Upper lobe of left lung (tissue), 6 donors: Measurements from ENCODE around the gene CYP3A4. TPM values are rescaled to one million over a fixed set of nuclear protein-coding genes. Genes with fewer than 3 reads are reported as not detected.

Experiments
- ATAC-seq, 2 donors: fragments of 200-7000 bp; cut with Tn5 transposase; one replicate each; pipeline ENCODE4 v1.9.1; 2022; ENCODE audit warnings: mild to moderate bottlenecking in 2 of 2, moderate library complexity in 2 of 2; ENCODE audit not compliant: low FRiP score in 2 of 2
- DNase-seq, 2 donors: peaks; one replicate each; pipeline ENCODE4 v3.0.0-alpha.2; 2019 to 2020
- H3K27ac ChIP-seq, 4 donors: fragments of 200-600 bp; sonication (generic); one replicate each; pipeline ENCODE4 v1.5.1; 2016 to 2019
- H3K27me3 ChIP-seq, 4 donors: fragments of 200-600 bp; sonication (generic); one replicate each; pipeline ENCODE4 v1.5.1; 2017 to 2019
- H3K36me3 ChIP-seq, 4 donors: fragments of 200-600 bp; sonication (generic); one replicate each; pipeline ENCODE4 v1.5.1; 2016 to 2019
- H3K4me1 ChIP-seq, 4 donors: fragments of 200-600 bp; sonication (generic); one replicate each; pipeline ENCODE4 v1.5.1; 2018 to 2019
- H3K4me3 ChIP-seq, 4 donors: fragments of 200-600 bp; sonication (generic); one replicate each; pipeline ENCODE4 v1.5.1; 2017 to 2019; ENCODE audit warnings: mild to moderate bottlenecking in 2 of 4, moderate library complexity in 1 of 4
- H3K9me3 ChIP-seq, 4 donors: fragments of 200-600 bp; sonication (generic); one replicate each; pipeline ENCODE4 v1.5.1; 2018 to 2019
- EP300 ChIP-seq, 4 donors: sonication (generic); formaldehyde crosslinking; IDR thresholded peaks; one replicate each; pipeline ENCODE4 v1.5.1; 2017; ENCODE audit warnings: antibody characterized with exemption in 4 of 4, control low read depth in 2 of 4
- POLR2A ChIP-seq, 4 donors: fragments of 450-650 bp; IDR thresholded peaks; one replicate each; pipeline ENCODE4 v1.5.1; 2016 to 2017; ENCODE audit warnings: antibody characterized with exemption in 4 of 4, mild to moderate bottlenecking in 2 of 4
- POLR2AphosphoS5 ChIP-seq, 2 donors: sonication (generic); formaldehyde crosslinking; IDR thresholded peaks; one replicate each; pipeline ENCODE4 v1.5.1; 2017; ENCODE audit warnings: antibody characterized with exemption in 2 of 2
- WGBS, 2 donors: methylation state at CpG; one replicate each; pipeline ENCODE4 v1.1.5; 2017 to 2018; 5-methylcytosine and 5-hydroxymethylcytosine counted together
- total RNA-seq, 6 donors: library from RNA; depleted of rRNA in 4 of 6; stranded (reverse); fragments of >200 nt in 4 of 6; gene quantifications; one replicate each; pipeline versions ENCODE4 v1.1.0 to v1.2.1, GENCODE V29; 2016 to 2021
- TF ChIP-seq, protein P1 (sequence below), 6 experiments: fragments of 450-650 bp in 4 of 6; fragments of 200-600 bp in 2 of 6; sonication (generic) in 2 of 6; IDR thresholded peaks; one replicate each; pipeline ENCODE4 v1.5.1; 2016 to 2019; ENCODE audit warnings: antibody characterized with exemption in 6 of 6
- donor health status: DM: no; HTN: no; CAD: no; lungs with moderate emphysema.
- donor health status: DM: no; HTN: yes; CAD: no; lungs with severe emphysema.

CYP3A4 gene
- total RNA-seq, 6 donors from 2014 or later: 0.34 to 1.5 (median 0.46) TPM; not detected in 3

DNA sequence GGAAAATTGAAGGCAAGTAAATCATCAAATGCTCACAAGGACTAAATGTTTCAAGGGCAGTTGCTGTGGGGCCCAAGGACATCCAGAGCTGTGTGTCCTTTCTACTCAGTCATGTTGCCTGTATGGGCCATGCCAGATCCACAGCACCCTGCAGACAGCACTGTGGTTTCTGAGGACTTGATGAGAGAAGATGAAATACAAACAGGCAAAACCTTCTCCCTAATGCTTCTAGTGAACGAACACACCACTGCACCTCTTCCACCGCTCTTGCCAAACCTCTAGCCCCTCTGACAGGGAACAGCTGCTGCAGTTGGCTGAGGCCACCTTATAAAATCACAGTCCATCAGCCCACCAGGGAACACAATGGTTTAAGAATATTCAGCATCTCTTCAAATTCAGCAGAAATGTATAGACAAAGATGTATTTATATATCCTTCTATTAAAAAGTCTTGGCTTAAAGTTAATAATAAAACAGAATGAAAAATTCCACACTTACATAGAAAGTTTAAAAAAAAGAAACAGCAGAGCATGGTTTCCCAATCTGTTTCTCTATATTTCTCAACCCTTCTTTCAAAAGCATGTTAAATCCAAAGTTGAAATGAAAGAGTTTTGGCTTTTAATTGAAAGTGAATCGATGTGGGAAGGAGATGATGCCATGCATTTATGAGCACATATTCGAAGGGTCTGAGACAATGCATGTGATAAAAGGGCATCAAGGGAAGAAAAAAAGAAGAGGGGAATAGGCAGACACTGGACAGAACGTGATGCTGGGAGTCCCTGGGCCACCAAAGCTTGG, 63.0 kb downstream of the CYP3A4 start:
- DNase-seq: no peak

DNA sequence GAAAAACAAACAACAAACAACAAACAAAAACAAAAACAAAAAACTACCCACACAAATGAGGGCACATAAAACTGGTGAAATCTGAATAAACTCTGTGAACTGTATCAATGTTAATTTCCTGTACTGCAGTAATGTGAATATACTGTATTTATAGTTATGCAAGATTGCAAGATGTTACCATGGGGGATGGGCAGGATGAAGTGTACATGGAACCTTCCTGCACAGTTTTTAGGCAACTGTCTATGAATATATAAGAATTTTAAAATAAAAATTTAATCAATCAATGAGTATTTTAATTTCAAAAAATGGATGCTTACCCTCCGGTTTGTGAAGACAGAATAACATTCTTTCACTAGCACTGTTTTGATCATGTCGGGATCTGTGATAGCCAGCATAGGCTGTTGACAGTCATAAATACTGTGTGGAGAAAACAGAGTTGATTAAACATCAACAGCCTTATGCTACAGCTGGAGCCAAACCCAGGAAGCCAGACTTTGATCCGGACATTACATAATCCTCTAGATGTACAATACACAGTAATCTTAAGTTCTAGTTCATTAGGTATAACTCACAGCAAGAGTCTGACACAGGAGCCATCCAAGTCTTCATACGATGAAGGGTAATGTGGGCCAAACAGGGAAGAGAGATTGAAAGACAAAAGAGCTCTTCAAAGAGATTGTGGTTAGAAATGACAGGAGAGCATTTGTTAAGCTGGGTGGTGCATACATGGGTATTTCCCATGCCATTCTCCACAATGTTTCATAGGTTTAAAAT, 63.8 kb downstream of the CYP3A4 start:
- Histone ChIP-seq H3K9me3 (no peaks in the 10 kb centered on the region), H3K27me3 (no peaks in the 10 kb centered on the region), H3K27ac (no peak overlapping the region), H3K36me3 (no peaks in the 10 kb centered on the region), H3K4me1 (no peaks in the 10 kb centered on the region), H3K4me3 (no peak overlapping the region)
- ATAC-seq: no peak
- WGBS, 2 donors: 64 to 65% methylated on average over 4 of the region's 4 CpGs
- no peak for TF ChIP-seq POLR2A (IDR thresholded peaks at IDR 0.05)
- TF ChIP-seq, protein P1, sequence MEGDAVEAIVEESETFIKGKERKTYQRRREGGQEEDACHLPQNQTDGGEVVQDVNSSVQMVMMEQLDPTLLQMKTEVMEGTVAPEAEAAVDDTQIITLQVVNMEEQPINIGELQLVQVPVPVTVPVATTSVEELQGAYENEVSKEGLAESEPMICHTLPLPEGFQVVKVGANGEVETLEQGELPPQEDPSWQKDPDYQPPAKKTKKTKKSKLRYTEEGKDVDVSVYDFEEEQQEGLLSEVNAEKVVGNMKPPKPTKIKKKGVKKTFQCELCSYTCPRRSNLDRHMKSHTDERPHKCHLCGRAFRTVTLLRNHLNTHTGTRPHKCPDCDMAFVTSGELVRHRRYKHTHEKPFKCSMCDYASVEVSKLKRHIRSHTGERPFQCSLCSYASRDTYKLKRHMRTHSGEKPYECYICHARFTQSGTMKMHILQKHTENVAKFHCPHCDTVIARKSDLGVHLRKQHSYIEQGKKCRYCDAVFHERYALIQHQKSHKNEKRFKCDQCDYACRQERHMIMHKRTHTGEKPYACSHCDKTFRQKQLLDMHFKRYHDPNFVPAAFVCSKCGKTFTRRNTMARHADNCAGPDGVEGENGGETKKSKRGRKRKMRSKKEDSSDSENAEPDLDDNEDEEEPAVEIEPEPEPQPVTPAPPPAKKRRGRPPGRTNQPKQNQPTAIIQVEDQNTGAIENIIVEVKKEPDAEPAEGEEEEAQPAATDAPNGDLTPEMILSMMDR (IDR thresholded peaks at IDR 0.05): no peak
- no peak for TF ChIP-seq EP300 (IDR thresholded peaks at IDR 0.05)
- TF ChIP-seq POLR2AphosphoS5 (IDR thresholded peaks at IDR 0.05): no peak
- no peak for DNase-seq

More for the DNA sequence above, 63.0 kb downstream of the CYP3A4 start:
- WGBS, 2 donors: 61 to 66% methylated on average over 5 of the region's 5 CpGs
- Histone ChIP-seq H3K27ac (no peak overlapping the region), H3K4me1 (no peaks in the 10 kb centered on the region), H3K36me3 (no peaks in the 10 kb centered on the region), H3K27me3 (no peaks in the 10 kb centered on the region), H3K4me3 (no peak overlapping the region), H3K9me3 (no peaks in the 10 kb centered on the region)
- no peak for TF ChIP-seq POLR2A (IDR thresholded peaks at IDR 0.05)
- no peak for TF ChIP-seq EP300 (IDR thresholded peaks at IDR 0.05)
- no peak for TF ChIP-seq POLR2AphosphoS5 (IDR thresholded peaks at IDR 0.05)
- TF ChIP-seq, protein P1 (IDR thresholded peaks at IDR 0.05): no peak
- ATAC-seq: no peak

DNA sequence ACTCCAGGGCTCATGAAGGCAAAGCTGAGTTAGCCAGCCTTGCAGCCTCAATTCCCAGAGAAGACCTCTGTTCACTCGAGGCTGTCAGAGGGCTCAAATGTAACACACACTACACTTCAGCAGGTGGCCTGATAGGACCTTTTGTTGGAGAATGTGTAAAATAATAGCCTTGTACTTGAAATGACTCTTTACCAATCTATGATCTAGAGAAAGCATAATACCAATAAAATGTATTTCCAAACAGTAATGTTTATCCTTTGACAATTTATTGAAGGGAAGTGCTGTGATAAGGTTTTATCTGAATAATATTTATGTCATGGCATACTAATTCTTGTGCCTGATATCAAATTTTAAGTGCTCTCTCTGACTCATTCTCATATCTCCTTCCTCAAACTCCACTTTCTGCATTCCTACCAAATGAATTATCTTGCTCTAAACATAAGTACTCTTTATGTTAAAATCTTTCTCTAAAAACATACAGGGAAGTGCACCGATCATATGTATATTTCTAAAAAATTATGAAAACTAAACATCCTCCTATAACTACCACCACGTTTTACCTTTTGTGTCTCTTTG, 69.9 kb downstream of the CYP3A4 start:
- 77 to 80% methylated on average over 3 of the region's 3 CpGs for WGBS, 2 donors
- H3K27me3 ChIP-seq: no peaks in the 10 kb centered on the region
- TF ChIP-seq POLR2AphosphoS5 (IDR thresholded peaks at IDR 0.05) (no peak), POLR2A (IDR thresholded peaks at IDR 0.05) (no peak), EP300 (IDR thresholded peaks at IDR 0.05) (no peak)
- TF ChIP-seq, protein P1 (IDR thresholded peaks at IDR 0.05): no peak
- H3K4me3 ChIP-seq: no peak overlapping the region
- DNase-seq (no peak), ATAC-seq (no peak)
- H3K27ac ChIP-seq: no peak overlapping the region
- H3K4me1 ChIP-seq: no peaks in the 10 kb centered on the region
- no peaks in the 10 kb centered on the region for H3K36me3 ChIP-seq
- H3K9me3 ChIP-seq: no peaks in the 10 kb centered on the region

DNA sequence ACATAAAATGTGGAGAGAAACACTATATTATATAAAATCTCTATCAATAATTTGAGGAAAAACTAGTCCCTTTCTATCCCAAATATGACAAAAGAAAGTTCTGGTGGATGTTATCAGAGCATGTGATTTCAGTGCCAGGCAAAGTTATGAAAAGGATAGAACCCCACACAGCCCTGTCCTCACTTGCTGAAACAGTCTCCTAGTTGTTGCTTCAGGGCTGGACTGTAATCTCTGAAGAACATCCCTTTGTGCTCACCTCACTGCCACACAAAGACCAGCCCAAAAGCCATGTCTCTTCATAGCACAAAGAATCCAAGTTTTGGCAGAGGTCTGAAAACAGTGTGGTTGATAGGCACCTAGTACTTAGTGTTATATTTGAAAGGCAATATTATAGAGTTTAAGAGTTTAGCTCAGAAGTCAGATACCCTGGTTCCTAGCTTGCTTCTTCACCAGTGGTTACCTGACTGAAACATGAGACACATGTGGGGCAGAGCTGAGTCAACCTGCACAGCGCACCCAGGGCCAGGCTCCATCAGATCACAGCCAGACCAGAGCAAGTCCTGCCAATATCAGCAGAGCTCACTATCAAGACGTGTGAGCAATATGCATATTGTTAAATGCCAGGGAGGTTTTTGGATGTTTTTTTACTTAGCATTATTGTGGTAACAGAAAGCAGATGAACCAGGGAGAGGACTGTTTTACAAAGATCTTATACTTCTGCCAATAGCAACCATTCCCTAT, 74.0 kb downstream of the CYP3A4 start:
- H3K27ac ChIP-seq: no peak overlapping the region
- WGBS, 2 donors: 75 to 89% methylated on average over 2 of the region's 2 CpGs
- no peaks in the 10 kb centered on the region for H3K4me1 ChIP-seq

More for the DNA sequence above, 74.0 kb downstream of the CYP3A4 start:
- Histone ChIP-seq H3K36me3 (no peaks in the 10 kb centered on the region), H3K27me3 (no peaks in the 10 kb centered on the region), H3K4me3 (no peak overlapping the region), H3K9me3 (peaks cover 0 to 5% (median 0%) of the 10 kb centered on the region in 4 donors)
- TF ChIP-seq POLR2AphosphoS5 (IDR thresholded peaks at IDR 0.05) (no peak), EP300 (IDR thresholded peaks at IDR 0.05) (no peak), POLR2A (IDR thresholded peaks at IDR 0.05) (no peak)
- TF ChIP-seq, protein P1 (IDR thresholded peaks at IDR 0.05): no peak
- no peak for ATAC-seq
- DNase-seq: no peak
